ENCODE data around the gene RNF167. TPM values are rescaled to one million over a fixed set of nuclear protein-coding genes. Genes with fewer than 3 reads are reported as not detected.

RNF167 gene
- total RNA-seq, 1 experiment from 2014 or later = 135 TPM

DNA sequence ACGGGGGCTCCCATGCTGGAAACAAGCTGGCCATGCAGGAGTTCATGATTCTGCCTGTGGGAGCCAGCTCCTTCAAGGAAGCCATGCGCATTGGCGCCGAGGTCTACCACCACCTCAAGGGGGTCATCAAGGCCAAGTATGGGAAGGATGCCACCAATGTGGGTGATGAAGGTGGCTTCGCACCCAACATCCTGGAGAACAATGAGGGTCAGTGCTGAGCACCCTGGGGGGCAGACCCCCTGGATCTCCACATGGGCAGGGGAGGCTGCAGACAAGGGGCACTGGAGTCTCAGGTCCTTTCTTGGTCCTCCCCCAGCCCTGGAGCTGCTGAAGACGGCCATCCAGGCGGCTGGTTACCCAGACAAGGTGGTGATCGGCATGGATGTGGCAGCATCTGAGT is 15.0 kb downstream of the RNF167 start:
- POLR2A ChIA-PET (ENCODE audit: unreplicated experiment) = no interaction called here
- no TSS peak for BruUV-seq (replicated peaks)

GRCh38 chr17:4956493-4957061 is 16.5 kb downstream of the RNF167 start:
- no TSS peak for BruUV-seq (replicated peaks)
- CTCF ChIA-PET = no interaction called here

More for the DNA sequence above, 15.0 kb downstream of the RNF167 start:
- intact Hi-C loops (cut with micrococcal nuclease; ENCODE audit: unreplicated experiment) = no loop called here
- TF ChIP-seq, protein P1, sequence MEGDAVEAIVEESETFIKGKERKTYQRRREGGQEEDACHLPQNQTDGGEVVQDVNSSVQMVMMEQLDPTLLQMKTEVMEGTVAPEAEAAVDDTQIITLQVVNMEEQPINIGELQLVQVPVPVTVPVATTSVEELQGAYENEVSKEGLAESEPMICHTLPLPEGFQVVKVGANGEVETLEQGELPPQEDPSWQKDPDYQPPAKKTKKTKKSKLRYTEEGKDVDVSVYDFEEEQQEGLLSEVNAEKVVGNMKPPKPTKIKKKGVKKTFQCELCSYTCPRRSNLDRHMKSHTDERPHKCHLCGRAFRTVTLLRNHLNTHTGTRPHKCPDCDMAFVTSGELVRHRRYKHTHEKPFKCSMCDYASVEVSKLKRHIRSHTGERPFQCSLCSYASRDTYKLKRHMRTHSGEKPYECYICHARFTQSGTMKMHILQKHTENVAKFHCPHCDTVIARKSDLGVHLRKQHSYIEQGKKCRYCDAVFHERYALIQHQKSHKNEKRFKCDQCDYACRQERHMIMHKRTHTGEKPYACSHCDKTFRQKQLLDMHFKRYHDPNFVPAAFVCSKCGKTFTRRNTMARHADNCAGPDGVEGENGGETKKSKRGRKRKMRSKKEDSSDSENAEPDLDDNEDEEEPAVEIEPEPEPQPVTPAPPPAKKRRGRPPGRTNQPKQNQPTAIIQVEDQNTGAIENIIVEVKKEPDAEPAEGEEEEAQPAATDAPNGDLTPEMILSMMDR (conservative IDR thresholded peaks at IDR 0.05) = no peak
- TF ChIP-seq EZH2 (IDR thresholded peaks at IDR 0.05; ENCODE audit: low read depth) = no peak
- Histone ChIP-seq H4K20me1 (ENCODE audit: insufficient read depth) (no peaks in the 10 kb centered on the region), H3K4me3 (no peak overlapping the region), H3K36me3 (ENCODE audit: low read depth) (no peaks in the 10 kb centered on the region), H3K4me1 (replicated peaks; ENCODE audit: insufficient read depth) (peaks cover 16% of the 10 kb centered on the region), H3K9me2 (ENCODE audit: insufficient read depth) (no peaks in the 10 kb centered on the region), H3K4me2 (no peak overlapping the region), H2AFZ (no peak overlapping the region), H3K27me3 (ENCODE audit: insufficient read depth, low read depth) (no peaks in the 10 kb centered on the region), H3K79me2 (ENCODE audit: low read depth) (peaks cover 8% of the 10 kb centered on the region; the same call in 1 of the 2 replicates), H3K27ac (no peak overlapping the region), H3K9me3 (ENCODE audit: insufficient read depth, low read depth) (no peaks in the 10 kb centered on the region), H3F3A (ENCODE audit: insufficient read depth, low read depth) (peaks cover 30% of the 10 kb centered on the region)
- DNase-seq = peak in 1 of 2 experiments; percentile 6
- CTCF ChIA-PET = no interaction called here

GRCh38 chr17:4958102-4958501 is 18.0 kb downstream of the RNF167 start:
- POLR2A ChIA-PET (ENCODE audit: unreplicated experiment) = no interaction called here
- Histone ChIP-seq H3F3A (ENCODE audit: insufficient read depth, low read depth) (peaks cover 12% of the 10 kb centered on the region; the same call in 1 of the 2 replicates), H3K4me2 (no peak overlapping the region), H3K27ac (no peak overlapping the region), H3K9me2 (ENCODE audit: insufficient read depth) (no peaks in the 10 kb centered on the region), H4K20me1 (ENCODE audit: insufficient read depth) (no peaks in the 10 kb centered on the region), H3K9me3 (ENCODE audit: insufficient read depth, low read depth) (no peaks in the 10 kb centered on the region), H3K4me3 (no peak overlapping the region), H3K4me1 (replicated peaks; ENCODE audit: insufficient read depth) (no peaks in the 10 kb centered on the region), H3K27me3 (ENCODE audit: insufficient read depth, low read depth) (no peaks in the 10 kb centered on the region), H2AFZ (no peak overlapping the region), H3K79me2 (ENCODE audit: low read depth) (no peaks in the 10 kb centered on the region), H3K36me3 (ENCODE audit: low read depth) (no peaks in the 10 kb centered on the region)
- intact Hi-C loops (cut with micrococcal nuclease; ENCODE audit: unreplicated experiment) = no loop called here
- TF ChIP-seq, protein P1 (conservative IDR thresholded peaks at IDR 0.05) = no peak
- no peak for TF ChIP-seq EZH2 (IDR thresholded peaks at IDR 0.05; ENCODE audit: low read depth)
- BruUV-seq (replicated peaks) = no TSS peak
- CTCF ChIA-PET = no interaction called here
- peak in 1 of 2 experiments; percentile 1 for DNase-seq

More at GRCh38 chr17:4956493-4957061, 16.5 kb downstream of the RNF167 start:
- Histone ChIP-seq H3K36me3 (ENCODE audit: low read depth) (no peaks in the 10 kb centered on the region), H3K9me2 (ENCODE audit: insufficient read depth) (no peaks in the 10 kb centered on the region), H3K79me2 (ENCODE audit: low read depth) (no peaks in the 10 kb centered on the region), H3K4me1 (replicated peaks; ENCODE audit: insufficient read depth) (peaks cover 4% of the 10 kb centered on the region), H3K4me3 (no peak overlapping the region), H4K20me1 (ENCODE audit: insufficient read depth) (no peaks in the 10 kb centered on the region), H3K27me3 (ENCODE audit: insufficient read depth, low read depth) (no peaks in the 10 kb centered on the region), H3F3A (ENCODE audit: insufficient read depth, low read depth) (peaks cover 16% of the 10 kb centered on the region; the same call in 1 of the 2 replicates), H3K4me2 (no peak overlapping the region), H2AFZ (no peak overlapping the region), H3K9me3 (ENCODE audit: insufficient read depth, low read depth) (no peaks in the 10 kb centered on the region), H3K27ac (no peak overlapping the region)
- no peak for TF ChIP-seq EZH2 (IDR thresholded peaks at IDR 0.05; ENCODE audit: low read depth)
- TF ChIP-seq, protein P1 (conservative IDR thresholded peaks at IDR 0.05) = no peak
- intact Hi-C loops (cut with micrococcal nuclease; ENCODE audit: unreplicated experiment) = no loop called here
- DNase-seq = peak in 1 of 2 experiments; percentile 25
- POLR2A ChIA-PET (ENCODE audit: unreplicated experiment) = no interaction called here
